GM12864 (cell line): ENCODE data around the gene HS2ST1.
"Not testable (repeated sequence)": the region's sequence is repeated elsewhere in the genome, so short reads cannot be mapped to it uniquely, and the experiment has no call there.

Source experiments
- DNase-seq: peaks from one replicate; pipeline ENCODE4 v3.0.0-alpha.2; 2011; ENCODE audit warnings: low read depth
- H3K4me3 ChIP-seq: 2 replicates; pipeline ENCODE4 v1.5.1; 2011; ENCODE audit warnings: mild to moderate bottlenecking, low read depth, low read length, control low read depth
- TF ChIP-seq, protein P1 (sequence below): IDR thresholded peaks from 2 replicates; pipeline ENCODE4 v1.5.1; 2011; ENCODE audit warnings: low read depth, mild to moderate bottlenecking, moderate library complexity, low read length, control low read depth, inconsistent platforms; ENCODE audit errors: missing control alignments

The HS2ST1 gene

DNA sequence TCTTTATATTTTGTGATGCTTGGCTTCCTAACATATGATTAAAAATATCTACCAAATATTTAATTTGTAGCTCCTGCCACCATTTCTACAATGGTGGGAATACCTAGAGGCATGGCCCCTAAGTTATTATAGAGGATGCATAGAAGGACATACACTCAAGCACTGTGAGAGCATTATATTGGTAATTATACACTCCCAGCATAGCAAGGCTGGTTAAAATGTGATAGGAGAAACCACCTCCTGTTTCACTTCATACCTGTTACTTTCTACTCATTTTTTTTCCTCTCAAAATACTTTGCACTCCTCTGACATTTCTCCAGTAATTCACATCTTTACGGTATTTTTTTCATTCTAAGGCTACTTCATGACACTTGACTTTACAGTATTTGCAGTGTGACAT, 92.9 kb downstream of the HS2ST1 start:
- TF ChIP-seq, protein P1, sequence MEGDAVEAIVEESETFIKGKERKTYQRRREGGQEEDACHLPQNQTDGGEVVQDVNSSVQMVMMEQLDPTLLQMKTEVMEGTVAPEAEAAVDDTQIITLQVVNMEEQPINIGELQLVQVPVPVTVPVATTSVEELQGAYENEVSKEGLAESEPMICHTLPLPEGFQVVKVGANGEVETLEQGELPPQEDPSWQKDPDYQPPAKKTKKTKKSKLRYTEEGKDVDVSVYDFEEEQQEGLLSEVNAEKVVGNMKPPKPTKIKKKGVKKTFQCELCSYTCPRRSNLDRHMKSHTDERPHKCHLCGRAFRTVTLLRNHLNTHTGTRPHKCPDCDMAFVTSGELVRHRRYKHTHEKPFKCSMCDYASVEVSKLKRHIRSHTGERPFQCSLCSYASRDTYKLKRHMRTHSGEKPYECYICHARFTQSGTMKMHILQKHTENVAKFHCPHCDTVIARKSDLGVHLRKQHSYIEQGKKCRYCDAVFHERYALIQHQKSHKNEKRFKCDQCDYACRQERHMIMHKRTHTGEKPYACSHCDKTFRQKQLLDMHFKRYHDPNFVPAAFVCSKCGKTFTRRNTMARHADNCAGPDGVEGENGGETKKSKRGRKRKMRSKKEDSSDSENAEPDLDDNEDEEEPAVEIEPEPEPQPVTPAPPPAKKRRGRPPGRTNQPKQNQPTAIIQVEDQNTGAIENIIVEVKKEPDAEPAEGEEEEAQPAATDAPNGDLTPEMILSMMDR = no peak
- H3K4me3 ChIP-seq = no peak overlapping the region
- no peak for DNase-seq

DNA sequence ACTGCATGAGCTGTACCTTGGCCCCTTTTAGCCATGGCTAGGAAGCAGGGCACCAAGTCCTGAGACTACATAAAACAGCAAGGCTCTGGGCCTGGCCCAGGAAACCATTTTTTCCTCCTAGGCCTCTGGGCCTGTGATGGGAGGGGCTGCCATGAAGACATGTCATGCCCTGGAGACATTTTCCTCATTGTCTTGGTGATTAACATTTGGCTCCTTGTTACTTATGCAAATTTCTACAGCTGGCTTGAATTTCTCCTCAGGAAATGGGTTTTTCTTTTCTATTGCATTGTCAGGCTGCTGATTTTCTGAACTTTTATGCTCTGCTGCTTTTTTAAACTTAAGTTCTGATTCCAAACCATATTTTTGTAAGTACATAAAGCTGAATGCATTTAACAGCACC, 99.0 kb downstream of the HS2ST1 start:
- DNase-seq, H3K4me3 ChIP-seq: not testable (repeated sequence)

DNA sequence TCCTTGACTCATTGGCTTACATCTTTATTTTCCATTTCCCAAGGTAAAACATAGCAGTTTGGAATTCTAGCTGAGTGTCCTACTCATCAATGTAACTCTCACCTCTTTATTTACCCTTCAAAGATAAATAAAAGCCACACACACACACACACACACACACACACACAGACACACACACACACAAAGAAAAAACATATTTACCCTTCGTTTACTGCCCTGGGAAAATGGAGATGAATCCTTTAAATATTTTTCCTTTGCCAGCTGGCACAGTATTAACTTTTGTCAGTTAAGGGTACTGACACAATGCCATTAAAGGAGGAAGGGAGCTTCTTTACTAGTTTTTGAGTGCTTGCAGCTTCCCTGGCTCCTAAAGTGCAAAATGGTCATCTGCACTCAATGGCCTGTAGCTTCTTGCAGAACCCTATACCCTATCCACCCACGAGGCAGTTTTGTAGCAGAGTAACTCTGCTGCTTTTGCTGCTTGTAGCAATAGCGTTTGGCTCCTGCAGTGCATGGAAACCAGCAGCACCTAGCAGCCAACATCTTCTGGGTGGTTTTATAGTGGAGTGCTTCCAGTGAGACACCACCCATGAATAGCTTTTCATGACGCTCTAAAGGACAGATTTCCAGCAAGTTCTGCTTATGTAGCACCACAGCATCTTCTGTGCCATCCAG, 103.7 kb downstream of the HS2ST1 start:
- H3K4me3 ChIP-seq = no peak overlapping the region
- DNase-seq = no peak
- TF ChIP-seq, protein P1 = no peak

DNA sequence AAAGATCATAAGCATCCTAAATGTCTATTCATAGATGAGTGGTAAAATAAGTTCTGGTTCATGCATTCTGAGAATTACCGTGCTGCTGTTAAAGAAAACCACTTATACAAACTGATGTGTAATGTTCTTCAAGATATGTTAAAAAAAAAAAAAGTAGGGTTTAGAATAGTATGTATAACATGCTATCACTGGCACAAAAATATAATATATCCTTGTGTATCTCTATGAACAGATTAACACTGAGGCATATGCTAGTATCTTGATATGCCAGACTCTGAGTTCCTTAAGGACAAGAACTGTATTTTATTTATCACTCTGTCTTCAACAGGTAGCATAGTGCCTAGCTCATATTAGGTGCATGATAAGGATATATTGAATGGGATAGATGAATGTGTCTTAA, 108.9 kb downstream of the HS2ST1 start:
- no peak for DNase-seq
- H3K4me3 ChIP-seq = no peak overlapping the region
- TF ChIP-seq, protein P1 = no peak

DNA sequence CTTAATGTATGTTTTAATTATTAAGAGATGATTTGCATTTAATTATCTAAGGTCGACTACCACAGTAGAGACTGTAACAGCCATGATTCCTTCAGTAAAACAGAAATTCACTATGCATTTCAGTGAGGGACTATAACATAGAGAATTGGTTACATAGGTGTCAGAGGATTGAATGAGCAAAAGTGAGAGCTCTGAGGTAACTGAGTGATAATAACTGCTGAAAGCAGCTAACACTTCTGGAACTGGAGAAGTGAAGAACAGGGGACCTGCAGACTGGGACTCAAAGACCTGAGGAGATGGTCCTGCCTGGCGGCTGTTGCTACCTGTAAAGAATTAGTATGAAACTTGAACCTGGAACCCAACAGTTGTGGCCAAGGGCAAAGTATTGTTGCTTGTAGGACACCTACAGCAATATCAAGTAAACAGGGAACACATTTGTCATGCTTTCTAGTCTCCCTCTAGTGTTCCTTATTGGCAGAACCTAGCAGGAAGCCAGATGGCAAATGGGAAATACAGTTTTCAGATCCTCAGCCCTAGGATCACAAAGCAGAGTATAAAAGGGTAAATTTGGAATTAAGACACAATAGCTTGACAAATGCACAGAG, 110.6 kb downstream of the HS2ST1 start:
- DNase-seq = peak; percentile 26
- TF ChIP-seq, protein P1 = peak; percentile 40
- H3K4me3 ChIP-seq = no peak overlapping the region

DNA sequence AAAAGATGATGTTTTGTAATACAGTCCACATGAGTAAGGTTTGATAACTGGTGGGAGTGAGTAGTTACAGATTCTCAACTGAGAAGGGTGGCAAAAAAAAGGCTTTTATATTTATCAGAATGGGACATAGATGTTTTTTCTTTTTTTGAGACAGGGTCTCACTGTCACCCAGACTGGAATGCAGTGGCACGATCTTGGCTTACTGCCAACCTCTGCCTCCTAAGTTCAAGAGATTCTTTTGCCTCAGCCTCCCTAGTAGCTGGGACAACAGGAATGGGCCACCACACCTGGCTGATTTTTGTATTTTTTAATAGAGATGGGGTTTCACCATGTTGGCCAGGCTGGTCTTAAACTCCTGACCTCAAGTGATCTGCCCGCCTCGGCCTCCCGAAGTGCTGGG, 113.1 kb downstream of the HS2ST1 start:
- DNase-seq, H3K4me3 ChIP-seq: not testable (repeated sequence)

DNA sequence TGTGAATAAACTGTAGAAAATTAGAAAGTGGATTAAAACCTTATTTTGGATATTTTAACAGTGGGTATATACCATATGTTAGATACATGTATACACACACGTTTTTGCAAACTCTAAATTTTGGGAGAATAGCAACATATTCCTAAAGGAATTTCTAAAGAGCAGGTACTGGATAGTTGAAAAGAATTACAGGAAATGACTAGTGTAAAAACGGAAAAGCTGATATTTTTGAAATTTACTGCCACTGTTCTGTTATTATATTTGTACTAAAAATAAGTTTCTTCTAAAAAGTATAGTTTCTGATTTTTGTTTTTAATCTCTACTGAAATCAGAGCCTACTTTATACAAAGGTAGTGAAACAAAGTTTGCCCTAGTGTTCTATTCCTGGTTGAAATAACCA, 114.1 kb downstream of the HS2ST1 start:
- H3K4me3 ChIP-seq = no peak overlapping the region
- TF ChIP-seq, protein P1 = no peak
- DNase-seq = no peak

DNA sequence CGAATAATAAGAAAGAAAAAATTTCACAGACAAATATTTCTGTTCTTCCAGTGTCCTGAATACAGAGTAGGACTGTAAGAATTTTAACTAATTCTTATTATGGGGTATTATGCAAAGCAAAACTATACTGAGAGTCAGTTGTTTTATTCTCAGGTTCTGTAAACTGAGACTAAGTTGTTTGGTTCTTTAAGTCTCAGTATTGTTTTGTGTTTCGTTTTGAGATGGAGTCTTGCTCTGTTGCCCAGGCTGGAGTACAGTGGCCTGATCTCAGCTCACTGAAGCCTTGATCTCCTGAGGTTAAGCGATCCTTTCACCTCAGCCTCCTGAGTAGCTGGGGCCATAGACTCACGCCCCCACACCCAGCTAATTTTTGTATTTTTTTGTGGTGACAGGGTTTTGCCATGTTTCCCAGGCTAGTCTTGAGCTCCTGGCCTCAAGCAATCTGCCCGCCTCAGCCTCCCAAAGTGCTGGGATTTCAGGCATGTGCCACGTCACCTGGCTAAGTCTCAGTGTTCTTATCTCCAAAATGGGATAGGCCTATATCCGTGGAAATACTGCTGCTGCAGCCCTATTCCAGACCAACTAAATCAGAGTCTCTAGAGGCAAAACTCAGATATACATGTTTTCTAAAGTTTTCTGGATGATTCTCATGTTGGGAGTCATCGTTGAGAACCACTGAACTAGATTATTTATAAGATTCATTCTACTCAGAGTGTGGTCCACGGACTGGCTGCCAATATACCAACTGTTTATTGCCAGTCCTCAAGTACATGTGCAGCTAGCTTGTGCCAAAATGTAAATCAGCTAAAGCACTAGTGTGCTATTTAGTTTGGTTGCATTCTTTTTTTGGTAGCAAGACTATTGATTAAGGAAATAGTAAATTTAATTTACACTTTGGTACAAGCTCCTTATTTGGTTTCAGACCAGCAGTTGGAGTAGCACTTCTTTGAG, 116.6 kb downstream of the HS2ST1 start:
- DNase-seq = peak; percentile 60
- TF ChIP-seq, protein P1 = no peak
- H3K4me3 ChIP-seq = no peak overlapping the region
